DMS 273 (cell line): Measurements from ENCODE around the gene NTHL1.
"Not testable (repeated sequence)": the region's sequence is repeated elsewhere in the genome, so short reads cannot be mapped to it uniquely, and the experiment has no call there.

Experiments
- DNase-seq: peaks from one replicate; lab custom pipeline; 2025; ENCODE audit not compliant: unreplicated experiment; lab: John Stamatoyannopoulos, UW

NTHL1 gene

GRCh38 chr16:2011726-2012125 is 35.9 kb downstream of the NTHL1 start:
- DNase-seq = not testable (repeated sequence)

- peak; percentile 96 for DNase-seq
Measured at GRCh38 chr16:2009791-2010510, 37.7 kb downstream of the NTHL1 start, which contains the start of gene ZNF598. ZNF598 (minus strand) TSS chr16:2009821.

DNA sequence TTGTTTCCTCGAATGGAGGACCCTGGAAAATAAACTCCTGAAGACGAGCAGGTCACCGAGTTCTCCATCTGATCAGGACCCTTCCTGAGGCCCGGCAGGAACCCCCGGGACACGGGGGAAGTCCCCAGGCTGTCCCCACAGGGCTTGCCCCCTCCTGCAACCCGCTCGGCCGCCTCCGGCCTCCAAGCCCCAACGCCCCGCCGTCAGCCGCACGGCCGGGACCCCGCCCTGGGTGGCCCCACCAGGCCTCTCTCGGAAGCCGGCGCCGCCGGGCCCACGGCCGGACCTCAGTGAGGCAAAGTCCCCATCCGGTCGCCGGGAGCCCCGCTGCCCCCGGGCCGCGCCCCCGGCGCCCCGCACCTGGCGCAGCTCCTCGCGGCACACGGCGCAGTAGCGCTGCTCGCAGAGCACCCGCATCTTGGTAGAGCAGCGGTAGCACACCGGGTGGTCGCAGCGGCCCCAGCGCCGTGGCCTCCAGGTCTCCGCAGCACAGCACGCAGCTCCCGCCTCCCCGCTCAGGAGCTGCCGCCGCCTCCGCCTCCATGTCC is 38.4 kb downstream of the NTHL1 start:
- peak; percentile 65 for DNase-seq

DNA sequence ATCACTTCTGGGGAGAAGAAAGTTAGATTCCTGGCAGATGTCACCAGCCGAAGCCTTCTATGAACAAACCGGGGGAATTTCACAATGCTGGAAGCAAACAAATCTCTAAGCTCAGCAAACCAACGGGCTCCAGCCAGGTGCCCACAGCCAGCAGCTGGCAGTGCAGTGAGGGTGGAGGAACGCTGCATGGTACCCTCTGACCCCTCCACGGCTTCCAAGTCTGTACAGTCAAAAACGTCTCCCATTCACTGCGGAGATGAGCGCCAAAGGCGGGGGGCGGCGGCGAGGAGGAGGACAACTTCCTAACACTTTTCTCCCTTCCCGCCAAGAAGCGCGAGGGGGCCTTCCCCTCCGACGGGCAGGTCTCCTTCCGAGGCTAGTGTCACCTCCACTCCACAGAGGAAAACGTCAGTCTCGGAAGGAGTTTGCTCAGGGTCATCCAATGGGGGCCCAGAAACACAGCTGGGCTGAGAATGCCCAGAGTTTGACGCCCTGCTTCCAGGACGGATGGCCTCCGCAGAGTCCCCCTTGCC is 38.9 kb downstream of the NTHL1 start:
- DNase-seq = peak; percentile 79

DNA sequence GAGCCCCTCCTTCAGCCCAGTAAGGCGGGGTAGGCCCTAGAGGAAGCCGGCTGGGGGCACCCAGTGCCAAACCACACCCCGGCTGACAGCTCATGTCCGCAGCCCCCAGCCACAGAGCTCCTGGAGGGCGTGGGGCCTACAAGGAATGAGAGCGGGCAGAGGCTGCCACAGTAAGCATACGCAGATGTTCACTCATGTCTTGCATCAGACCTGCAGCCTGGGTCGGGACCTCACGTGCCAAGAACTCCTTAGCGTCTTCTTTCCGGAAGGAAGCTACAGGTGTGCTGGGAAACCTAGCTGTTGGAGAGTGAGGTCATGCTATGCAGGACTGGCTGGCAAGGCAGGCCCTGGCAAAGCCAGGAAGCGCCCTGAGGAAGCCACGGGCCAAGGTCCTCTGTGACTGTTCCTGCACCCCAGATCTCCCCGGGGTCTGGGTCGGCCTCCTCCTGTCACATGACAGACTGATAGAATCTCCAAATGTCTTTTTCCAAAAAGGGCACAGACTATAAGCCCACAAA is 39.6 kb downstream of the NTHL1 start:
- DNase-seq = peak; percentile 78

DNA sequence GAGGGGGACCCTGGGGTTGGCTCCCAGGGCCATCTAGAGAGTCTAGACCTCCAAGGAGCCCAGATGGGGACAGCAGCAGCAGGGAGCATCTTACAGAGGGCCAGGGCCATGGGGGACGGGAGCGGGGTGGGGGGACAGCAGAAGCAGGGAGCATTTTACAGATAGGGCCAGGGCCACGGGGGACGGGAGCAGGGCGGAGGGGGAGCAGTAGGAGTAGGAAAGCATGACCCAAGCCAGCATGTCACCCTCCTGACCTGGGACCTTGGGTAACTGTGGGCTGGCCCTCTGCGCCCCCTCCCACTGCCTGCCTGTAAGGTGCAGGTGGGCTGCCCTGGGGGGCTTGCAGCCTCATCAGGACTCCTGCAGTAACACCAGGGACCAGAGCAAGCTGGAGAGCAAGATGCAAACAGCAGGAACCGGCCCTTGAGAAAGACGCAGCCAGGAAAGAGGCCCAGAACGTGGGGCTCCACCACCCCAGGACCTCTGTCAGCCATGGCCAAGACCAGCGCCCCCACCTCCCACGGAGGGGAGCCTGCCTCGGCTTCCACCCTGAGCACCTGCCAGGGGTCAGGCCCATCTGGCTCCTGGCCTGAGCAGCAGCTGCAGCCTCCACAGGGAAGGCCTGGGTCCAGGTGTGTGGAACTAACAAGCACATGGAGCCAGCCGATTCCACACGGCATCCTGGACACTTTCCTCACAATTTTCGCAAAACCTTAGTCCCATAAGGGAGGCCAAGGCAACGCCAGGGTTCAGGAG is 40.4 kb downstream of the NTHL1 start:
- DNase-seq = peak; percentile 57

GRCh38 chr16:2006317-2006716 is 41.3 kb downstream of the NTHL1 start:
- DNase-seq = no peak

DNA sequence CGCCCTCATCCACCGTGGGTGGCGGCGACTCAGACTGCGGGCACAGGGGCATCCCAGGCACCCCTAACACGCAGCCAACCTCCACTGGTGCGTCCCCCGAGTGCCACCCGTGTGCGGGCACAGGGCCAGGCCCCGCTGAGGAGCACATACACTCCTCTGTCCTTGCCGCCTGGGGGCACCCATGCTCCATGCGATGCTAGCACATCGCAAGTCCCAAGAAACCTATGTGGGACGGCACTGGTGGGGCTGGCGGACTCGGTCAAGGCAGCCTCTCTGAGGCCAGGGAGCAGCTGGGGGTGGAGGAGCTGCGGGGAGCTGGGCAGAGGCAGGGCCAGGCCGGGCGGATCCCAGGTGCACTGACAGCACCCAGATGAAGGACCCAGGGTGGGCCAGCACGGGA is 42.0 kb downstream of the NTHL1 start:
- peak; percentile 87 for DNase-seq

DNA sequence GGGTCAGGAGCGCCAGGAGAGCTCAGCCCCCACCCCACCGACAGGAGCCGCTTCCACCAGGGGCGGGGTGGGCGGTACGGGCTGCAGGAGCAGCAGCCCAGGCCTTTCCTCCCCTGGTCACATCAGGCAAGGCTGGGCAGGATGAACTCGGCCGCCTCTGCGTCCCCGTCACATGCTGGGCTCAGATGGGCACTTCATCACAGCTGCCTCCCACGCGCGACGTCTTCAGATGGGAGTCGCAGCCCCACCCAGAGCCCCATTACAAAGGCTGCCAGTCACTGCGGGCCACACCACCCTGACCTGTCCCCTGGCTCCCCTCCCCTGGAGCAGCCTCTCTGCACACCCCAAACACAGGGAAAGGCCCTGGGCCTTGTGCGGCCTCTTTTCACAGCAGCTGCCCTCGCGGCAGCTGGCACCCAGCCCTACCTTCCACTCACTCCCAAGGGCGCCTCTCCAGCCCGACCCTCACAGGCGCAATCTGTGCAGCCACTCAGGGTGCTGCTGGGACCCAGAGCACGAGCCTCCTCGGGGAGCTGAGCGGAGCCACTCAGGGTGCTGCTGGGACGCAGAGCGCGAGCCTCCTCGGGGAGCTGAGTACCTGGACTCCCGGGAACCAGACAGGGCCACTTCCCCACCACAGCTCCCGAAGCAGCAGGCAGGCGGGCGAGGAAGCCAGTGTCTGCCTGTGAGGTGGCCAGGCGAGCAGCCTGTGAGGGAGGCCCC is 42.7 kb downstream of the NTHL1 start:
- DNase-seq = peak; percentile 83

GRCh38 chr16:2003827-2004641 is 43.6 kb downstream of the NTHL1 start:
- peak; percentile 99 for DNase-seq

DNA sequence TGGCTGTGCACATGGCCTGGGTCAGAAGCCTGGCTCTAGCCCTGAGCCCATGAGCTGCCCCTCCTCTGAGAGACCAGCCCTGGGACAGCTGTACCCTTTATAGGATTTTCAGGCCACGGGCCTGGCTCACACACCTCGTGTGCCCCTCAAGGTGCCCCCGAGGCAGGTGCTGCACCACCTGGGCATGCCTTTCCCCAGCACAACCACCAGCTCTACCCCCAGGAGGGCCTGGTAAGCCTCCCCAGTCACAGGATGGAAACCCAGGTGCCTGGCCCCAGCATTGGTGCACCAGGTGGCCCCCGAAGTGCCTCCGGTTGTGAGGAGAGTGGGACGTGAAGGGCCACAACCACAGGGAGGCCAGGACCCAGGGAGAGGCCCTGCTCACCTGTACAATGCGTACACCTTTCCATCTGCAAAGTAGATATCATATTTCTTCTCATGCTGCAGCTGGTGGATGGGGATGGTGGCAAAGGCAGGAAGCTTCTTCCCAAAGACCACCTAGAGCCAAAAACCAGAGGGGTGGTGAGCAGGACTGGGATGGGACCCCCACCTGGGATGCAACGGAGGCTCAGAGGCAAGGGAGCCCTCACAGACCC is 44.3 kb downstream of the NTHL1 start:
- no peak for DNase-seq

- no peak for DNase-seq
Measured at GRCh38 chr16:2002406-2003230, 45.0 kb downstream of the NTHL1 start.

DNA sequence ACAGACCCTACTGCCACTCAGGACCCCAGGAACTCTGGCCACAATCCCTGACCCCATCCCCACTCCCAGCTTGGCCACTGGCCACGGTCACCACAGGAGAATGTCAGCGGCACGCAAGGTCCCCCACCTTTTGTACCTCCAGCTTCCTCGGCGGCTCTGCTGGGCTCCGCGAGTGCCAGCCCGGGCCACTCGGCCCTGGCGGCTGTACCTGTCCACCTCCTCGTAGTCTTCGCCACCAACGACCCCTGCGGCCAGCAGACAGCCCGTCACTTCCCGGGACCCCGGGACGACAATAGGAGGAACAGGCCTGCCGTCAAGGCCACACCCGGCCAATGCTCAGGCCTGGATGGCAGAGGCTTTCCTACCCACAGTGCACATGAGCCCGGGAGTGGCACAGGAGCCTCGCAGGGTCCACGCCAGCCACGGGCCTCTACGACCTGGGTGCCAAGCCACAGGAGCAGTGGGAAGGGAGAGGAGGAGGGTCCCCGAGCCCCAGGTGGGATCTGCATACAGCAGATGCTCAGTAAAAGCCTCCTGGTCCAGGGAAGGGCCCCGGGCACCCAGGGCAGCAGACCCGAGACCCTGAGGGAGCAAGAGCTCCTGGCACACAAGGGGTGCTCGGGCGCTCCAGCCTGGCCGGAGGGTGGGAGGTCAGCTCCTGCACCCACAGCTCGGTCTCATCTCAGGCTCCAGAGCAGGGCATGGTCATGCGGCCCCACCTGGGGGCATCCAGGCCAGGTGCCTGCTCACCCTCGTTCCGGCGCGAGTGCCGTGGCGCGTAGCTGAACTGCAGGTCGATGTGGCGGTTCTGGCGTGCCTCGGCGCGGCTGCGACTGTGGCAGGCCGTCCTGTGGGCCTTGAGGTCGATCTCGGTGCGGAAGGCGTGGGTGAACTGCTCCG is 45.9 kb downstream of the NTHL1 start:
- DNase-seq = no peak

GRCh38 chr16:2001035-2001434 is 46.6 kb downstream of the NTHL1 start:
- DNase-seq = no peak

DNA sequence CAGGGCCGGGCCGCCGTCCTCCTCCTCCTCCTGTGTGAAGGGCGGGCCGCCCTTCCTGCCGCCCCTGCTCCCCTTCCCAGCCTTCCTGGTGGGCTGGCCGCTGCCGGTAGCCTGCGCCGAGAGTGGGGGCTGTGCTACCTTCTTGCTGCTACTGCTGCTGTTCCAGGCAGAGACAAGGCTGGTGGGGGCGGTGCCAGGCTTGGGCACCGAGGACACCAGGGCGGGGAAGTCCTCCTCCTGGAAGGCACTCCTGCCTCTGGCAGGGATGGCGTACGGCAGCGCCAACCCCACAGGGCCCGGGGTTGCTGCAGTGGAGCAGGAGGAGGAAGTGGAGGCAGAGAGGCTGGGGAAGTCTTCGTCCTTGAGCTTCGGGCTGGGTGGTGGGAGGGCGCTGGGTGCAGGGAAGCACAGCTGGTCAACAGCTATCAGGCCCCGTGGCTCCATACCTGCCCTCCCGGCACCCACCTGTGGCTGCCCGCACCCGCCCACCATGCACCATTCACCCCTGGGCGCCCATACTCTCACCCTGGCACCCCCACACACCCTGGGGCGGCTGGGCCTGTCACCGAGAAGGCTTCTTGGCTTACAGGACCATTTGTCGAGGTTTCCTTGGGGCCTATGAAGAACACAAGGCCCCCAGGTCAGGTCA is 47.6 kb downstream of the NTHL1 start:
- DNase-seq = no peak

DNA sequence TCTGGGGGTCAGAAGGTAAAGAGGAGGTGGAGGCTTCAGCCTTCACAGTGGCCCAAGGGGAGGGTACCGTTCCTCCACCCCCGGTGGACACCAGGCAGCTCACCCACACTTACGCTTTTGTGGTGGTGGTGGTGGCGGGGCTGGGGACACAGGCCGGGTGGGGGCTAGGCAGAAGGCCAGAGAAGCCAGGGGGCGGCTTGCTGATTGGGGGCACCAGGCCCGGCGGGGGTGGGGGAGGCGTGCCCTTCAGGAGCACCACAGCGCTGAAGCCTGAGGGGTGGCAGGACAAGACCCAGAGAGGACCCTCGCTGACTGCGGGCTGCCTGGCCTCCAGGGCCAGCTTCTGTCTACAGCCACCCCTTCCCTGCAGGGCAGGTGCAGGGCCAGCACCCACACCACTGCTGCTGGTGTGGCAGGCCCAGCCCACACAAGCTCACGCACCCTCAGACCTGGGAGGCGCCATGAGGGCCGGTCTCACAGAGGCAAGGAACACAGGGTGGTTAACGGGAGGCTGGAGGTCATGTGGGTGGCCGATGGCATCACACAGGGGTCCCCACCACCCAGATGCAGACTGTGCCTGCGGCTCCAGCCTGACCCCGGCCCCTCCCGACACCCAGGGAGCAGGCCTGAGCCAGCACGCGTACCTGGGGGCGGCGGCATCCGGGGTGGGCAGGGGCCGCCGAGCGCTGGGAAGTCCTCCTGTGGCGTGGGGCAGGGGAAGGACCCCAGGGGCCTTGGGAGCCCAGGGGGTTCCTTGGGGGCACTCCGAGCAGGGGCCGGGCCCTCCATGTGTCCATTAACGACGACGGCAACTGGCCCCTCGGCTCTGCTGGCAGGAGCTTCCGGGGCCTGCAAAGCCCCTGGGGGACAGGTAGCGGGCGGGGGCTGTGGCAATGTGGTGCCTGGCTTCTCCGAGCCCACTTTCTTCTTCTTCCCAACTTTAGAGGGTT is 48.5 kb downstream of the NTHL1 start:
- no peak for DNase-seq
